SK-N-SH treated with all-trans-retinoic acid at 6 μM for 48 hours (cell line): ENCODE measurements around the gene NADK.

Experiments used
- ARNTL ChIP-seq: fragments of 450-650 bp; formaldehyde crosslinking; IDR thresholded peaks from 2 replicates; pipeline ENCODE4 v1.5.0; 2020; ENCODE audit warnings: low read depth, mild to moderate bottlenecking, moderate library complexity, borderline replicate concordance
- BACH2 ChIP-seq: fragments of 250-450 bp; sonication (Bioruptor Pico); IDR thresholded peaks from 2 replicates; pipeline ENCODE4 v1.9.0; 2021; ENCODE audit warnings: mild to moderate bottlenecking, borderline replicate concordance
- CREB5 ChIP-seq: fragments of 250-450 bp; sonication (Bioruptor Pico); IDR thresholded peaks from 2 replicates; pipeline ENCODE4 v1.5.1; 2020; ENCODE audit warnings: low read depth, mild to moderate bottlenecking, moderate library complexity
- CSDC2 ChIP-seq: fragments of 250-450 bp; sonication (Bioruptor Pico); IDR thresholded peaks from 2 replicates; pipeline ENCODE4 v1.5.0; 2020; ENCODE audit warnings: mild to moderate bottlenecking, moderate library complexity
- OSR1 ChIP-seq: fragments of 250-450 bp; sonication (Bioruptor Pico); IDR thresholded peaks from 2 replicates; pipeline ENCODE4 v1.8.0; 2022; ENCODE audit warnings: moderate library complexity, mild to moderate bottlenecking, inconsistent platforms
- PPARA ChIP-seq: fragments of 250-450 bp; sonication (Bioruptor Pico); IDR thresholded peaks from 2 replicates; pipeline ENCODE4 v1.5.0; 2020; ENCODE audit warnings: mild to moderate bottlenecking, borderline replicate concordance
- SNAI2 ChIP-seq: fragments of 250-450 bp; sonication (Bioruptor Pico); IDR thresholded peaks from 2 replicates; pipeline ENCODE4 v1.5.0; 2020; ENCODE audit warnings: mild to moderate bottlenecking, moderate library complexity
- TOX ChIP-seq: fragments of 250-450 bp; sonication (Bioruptor Pico); IDR thresholded peaks from 2 replicates; pipeline ENCODE4 v1.8.0; 2021; ENCODE audit warnings: mild to moderate bottlenecking, moderate library complexity, borderline replicate concordance
- ZC3H10 ChIP-seq: fragments of 250-450 bp; sonication (Bioruptor Pico); IDR thresholded peaks from 2 replicates; pipeline ENCODE4 v1.5.1; 2021; ENCODE audit warnings: mild to moderate bottlenecking, moderate library complexity
- ZFP30 ChIP-seq: fragments of 450-650 bp; formaldehyde crosslinking; IDR thresholded peaks from 2 replicates; pipeline ENCODE4 v1.5.0; 2022; ENCODE audit warnings: mild to moderate bottlenecking, moderate library complexity
- TF ChIP-seq, protein P1 (sequence below): fragments of 250-450 bp; sonication (Bioruptor Pico); IDR thresholded peaks from 2 replicates; pipeline ENCODE4 v1.8.0; 2020; ENCODE audit warnings: mild to moderate bottlenecking, moderate library complexity, borderline replicate concordance
- TF ChIP-seq, protein P2 (sequence below): fragments of 250-450 bp; sonication (Bioruptor Pico); IDR thresholded peaks from 2 replicates; pipeline ENCODE4 v1.8.0; 2021; ENCODE audit warnings: low read depth, mild to moderate bottlenecking, moderate library complexity, borderline replicate concordance

- TF ChIP-seq ZFP30 (CRISPR knock-in tag), result no peak
- TF ChIP-seq, protein P1, sequence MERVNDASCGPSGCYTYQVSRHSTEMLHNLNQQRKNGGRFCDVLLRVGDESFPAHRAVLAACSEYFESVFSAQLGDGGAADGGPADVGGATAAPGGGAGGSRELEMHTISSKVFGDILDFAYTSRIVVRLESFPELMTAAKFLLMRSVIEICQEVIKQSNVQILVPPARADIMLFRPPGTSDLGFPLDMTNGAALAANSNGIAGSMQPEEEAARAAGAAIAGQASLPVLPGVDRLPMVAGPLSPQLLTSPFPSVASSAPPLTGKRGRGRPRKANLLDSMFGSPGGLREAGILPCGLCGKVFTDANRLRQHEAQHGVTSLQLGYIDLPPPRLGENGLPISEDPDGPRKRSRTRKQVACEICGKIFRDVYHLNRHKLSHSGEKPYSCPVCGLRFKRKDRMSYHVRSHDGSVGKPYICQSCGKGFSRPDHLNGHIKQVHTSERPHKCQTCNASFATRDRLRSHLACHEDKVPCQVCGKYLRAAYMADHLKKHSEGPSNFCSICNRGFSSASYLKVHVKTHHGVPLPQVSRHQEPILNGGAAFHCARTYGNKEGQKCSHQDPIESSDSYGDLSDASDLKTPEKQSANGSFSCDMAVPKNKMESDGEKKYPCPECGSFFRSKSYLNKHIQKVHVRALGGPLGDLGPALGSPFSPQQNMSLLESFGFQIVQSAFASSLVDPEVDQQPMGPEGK, result no peak
- no peak for TF ChIP-seq TOX (CRISPR knock-in tag)
- no peak for TF ChIP-seq OSR1
- TF ChIP-seq PPARA (CRISPR knock-in tag), result no peak
- no peak for TF ChIP-seq SNAI2 (CRISPR knock-in tag)
- TF ChIP-seq, protein P2, sequence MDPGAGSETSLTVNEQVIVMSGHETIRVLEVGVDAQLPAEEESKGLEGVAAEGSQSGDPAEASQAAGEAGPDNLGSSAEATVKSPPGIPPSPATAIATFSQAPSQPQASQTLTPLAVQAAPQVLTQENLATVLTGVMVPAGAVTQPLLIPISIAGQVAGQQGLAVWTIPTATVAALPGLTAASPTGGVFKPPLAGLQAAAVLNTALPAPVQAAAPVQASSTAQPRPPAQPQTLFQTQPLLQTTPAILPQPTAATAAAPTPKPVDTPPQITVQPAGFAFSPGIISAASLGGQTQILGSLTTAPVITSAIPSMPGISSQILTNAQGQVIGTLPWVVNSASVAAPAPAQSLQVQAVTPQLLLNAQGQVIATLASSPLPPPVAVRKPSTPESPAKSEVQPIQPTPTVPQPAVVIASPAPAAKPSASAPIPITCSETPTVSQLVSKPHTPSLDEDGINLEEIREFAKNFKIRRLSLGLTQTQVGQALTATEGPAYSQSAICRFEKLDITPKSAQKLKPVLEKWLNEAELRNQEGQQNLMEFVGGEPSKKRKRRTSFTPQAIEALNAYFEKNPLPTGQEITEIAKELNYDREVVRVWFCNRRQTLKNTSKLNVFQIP (CRISPR knock-in tag), result no peak
- no peak for TF ChIP-seq CSDC2
- TF ChIP-seq BACH2 (CRISPR knock-in tag), result no peak
- TF ChIP-seq ZC3H10 (CRISPR knock-in tag), result no peak
- no peak for TF ChIP-seq ARNTL (CRISPR knock-in tag)
- no peak for TF ChIP-seq CREB5 (CRISPR knock-in tag)
These were observed 19.6 kb upstream of the NADK start for GRCh38 chr1:1797731-1798341.
